GM19395 (cell line): ENCODE measurements around the gene ZNF846.
"Not testable (repeated sequence)": the region's sequence is repeated elsewhere in the genome, so short reads cannot be mapped to it uniquely, and the experiment has no call there.

Source experiments
- ATAC-seq: cut with Tn5 transposase; IDR thresholded peaks from one replicate; pipeline ENCODE4 v1.9.1; 2021; ENCODE audit warnings: mild to moderate bottlenecking, moderate library complexity; ENCODE audit not compliant: unreplicated experiment

The ZNF846 gene

GRCh38 chr19:9768175-9769112 is at the start of gene ZNF846:
Gene ZNF846 (minus strand): TSS chr19:9768738. CDS start chr19:9764950, 3,788 bp downstream.
- ATAC-seq: peak; percentile 95

DNA sequence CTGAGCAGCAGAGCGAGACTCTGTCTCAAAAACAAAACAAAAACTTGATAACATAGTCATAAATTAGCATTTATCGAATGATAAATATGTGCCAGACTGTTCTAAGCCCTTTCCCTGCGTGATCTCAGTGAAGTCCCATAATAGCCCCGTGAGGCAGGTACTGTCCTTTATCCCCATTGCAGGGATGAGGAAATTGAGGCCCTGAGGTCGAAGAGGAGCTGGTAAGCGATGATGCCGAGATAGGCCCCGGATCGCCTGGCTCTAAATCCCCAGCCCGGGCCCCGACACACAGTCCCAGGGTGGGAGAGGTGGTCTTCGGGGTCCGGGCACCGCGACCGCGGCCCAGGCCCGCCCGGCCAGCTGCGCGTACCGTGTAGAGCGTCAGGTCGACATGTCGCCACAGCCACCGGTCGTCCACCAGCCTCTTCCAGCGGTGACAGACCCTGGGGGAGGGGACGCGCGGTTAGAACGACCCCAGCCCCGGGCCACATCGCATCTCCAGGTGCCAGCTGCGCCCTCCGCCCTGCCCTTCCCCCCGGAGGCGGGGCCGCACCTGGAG is 49.7 kb upstream of the ZNF846 start:
- ATAC-seq: no peak

DNA sequence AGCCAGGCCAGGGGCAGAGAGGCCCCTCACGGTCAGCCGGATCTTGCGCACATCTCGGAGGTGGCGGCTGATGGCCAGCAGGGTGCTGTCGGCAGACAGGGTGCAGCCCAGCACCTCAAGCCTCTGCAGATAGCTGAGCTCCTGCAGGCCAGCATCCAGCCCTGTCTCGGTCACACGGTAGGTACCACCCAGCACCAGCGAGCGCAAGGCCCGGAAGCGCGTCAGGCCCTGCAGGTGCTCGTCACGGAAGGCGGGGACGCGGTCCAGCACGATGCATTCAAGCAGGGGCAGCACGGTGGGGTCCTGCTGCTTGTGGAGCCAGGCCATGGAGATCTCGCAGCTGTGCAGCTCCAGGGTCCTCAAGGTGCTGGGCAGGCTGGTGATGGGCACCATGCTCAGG is 42.6 kb upstream of the ZNF846 start:
- no peak for ATAC-seq

GRCh38 chr19:9808855-9809824 is 40.6 kb upstream of the ZNF846 start:
- no peak for ATAC-seq

GRCh38 chr19:9806803-9807202 is 38.3 kb upstream of the ZNF846 start:
- no peak for ATAC-seq

- ATAC-seq: no peak
These were observed 33.4 kb upstream of the ZNF846 start for GRCh38 chr19:9801976-9802375.

DNA sequence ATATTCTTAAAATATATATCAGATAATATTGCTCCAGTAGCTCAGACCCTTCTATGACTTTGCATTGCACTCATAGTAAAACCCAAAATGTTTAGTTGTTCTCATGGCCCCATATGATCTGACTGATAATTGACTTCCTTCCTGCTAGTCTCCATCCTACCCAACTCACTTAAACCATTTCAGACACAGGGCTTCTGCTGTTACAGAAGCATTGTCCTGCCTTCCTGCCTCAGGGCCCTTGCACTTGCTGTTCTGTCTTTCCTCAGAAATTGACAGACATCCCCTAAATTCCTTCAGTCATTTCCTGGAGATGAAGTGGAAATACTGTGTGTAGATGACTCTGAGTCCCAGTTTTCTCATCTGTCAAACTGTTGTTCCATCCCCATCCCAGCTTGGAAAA is 30.6 kb upstream of the ZNF846 start:
- no peak for ATAC-seq

GRCh38 chr19:9797871-9798270 is 29.3 kb upstream of the ZNF846 start:
- no peak for ATAC-seq

DNA sequence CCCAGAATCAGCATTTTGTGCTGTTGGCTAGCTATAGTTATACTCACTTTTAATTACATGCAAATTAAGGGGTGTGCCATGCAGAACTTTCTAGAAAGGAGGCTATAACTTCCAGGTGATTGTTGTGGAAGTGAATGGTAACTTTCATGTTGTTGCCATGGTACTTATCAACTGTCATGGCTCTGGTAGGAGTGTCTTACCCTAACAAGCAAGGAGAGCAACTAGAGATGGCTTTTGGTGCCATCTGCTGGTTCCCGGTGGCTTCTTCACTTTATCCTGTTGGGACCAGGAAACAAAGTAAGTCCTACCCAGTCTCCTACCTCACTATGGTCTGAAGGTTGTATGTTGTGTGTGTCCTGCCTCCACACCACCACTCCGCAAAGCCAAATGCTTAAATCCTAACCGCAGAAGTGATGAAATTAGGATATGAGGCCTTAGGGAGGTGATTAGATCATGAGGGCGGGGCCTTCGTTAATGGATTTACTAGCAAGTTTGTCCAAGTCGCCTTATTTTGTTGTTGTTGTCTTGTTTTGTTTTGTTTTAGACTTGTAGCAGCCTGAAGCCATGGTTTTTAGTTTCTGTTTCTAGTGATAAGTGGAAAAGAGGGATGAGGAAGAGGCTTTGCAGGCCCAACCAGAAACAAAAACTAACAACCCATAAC is 27.7 kb upstream of the ZNF846 start:
- no peak for ATAC-seq

DNA sequence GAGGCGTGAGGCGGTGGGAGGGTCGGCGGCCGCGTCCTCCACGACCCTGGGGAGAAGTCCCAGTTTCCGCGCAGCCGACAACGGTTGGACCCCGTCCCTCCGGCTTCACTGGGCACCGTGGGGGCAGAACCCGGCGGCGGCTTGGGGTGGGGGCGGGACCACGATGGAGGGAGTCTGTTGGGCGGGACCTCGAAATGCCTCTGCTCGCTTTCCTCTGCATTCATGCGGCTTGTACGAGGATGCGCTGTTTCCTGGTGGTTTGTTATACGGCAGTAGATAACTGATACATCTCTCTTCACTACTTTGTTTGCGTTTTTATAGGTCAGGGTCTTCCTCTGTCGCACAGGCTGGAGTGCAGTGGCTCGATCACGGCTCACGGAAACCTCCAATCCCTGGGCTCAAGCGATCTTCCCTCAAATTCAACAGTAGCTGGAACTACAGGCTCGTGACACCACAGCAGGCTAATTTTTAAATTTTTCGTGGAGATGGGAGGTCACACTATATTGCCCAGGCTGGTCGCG is 24.6 kb upstream of the ZNF846 start:
- no peak for ATAC-seq

- ATAC-seq: no peak
These were observed 23.9 kb upstream of the ZNF846 start for GRCh38 chr19:9792206-9793070.

GRCh38 chr19:9791552-9792205 is 23.1 kb upstream of the ZNF846 start:
- no peak for ATAC-seq

GRCh38 chr19:9791073-9791367 is 22.5 kb upstream of the ZNF846 start:
- not testable (repeated sequence) for ATAC-seq

DNA sequence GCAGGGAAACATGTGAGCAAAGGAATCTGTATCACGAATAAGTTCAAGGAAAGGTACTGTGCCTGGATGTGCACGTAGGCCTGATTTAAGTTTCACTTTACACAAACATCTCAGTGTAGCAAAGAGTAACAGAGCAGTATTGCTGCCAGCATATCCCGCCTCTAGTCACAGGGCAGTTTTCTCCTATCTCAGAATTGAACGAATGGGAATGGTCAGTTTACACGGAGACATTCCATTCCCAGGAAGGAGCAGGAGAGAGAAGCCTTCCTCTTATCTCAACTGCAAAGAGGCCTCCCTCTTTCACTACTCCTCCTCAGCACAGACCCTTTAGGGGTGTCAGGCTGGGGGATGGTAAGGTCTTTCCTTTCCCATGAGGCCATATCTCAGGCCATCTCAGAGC is 21.0 kb upstream of the ZNF846 start:
- ATAC-seq: not testable (repeated sequence)

DNA sequence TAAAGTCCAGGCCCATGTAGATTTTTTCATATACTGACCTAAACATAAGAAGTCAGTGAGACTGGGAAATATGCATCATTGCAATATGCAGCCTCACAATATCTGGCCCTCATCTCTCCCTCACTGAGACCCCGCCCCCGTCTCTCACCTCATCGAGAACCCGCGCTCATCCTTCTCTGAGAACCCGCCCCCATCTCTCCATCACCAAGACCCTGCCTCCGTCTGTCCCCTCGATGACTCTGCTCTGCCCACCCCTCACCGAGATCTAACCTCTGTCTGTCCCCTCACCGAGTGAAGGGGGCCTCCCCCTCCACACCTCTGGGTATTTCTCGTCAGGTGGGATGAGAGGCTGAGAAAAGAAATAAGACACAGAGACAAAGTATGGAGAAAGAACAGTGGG is 20.5 kb upstream of the ZNF846 start:
- no peak for ATAC-seq

- ATAC-seq: not testable (repeated sequence)
These were observed 20.1 kb upstream of the ZNF846 start for GRCh38 chr19:9788604-9789003.

- ATAC-seq: no peak
These were observed 18.3 kb upstream of the ZNF846 start for GRCh38 chr19:9786819-9787218.

DNA sequence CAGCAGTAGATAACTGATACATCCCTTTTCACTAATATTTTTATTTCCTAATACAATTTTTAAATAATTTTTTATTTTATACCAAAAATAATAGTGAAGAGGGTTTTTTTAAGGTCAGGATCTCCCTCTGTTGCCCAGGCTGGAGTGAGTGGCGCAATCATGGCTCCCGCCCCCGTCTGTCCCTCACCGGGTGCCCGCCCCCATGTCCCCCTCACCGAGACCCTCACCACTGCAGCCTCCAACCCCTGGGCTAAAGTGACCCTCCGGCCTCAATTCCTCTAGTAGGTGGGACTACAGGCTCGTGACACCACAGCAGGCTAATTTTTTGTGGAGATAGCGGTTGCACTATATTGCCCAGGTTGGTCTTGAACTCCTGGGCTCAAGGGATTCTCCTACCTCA is 17.8 kb upstream of the ZNF846 start:
- no peak for ATAC-seq
